Activated naive CD8-positive, alpha-beta T cell treated with anti-CD3 and anti-CD28 coated beads, Interleukin-2, amount 10 ng/mL, durations not matched to agents 7 days and 5 days (primary cell): ENCODE measurements around the gene STRBP. TPM values are rescaled to one million over a fixed set of nuclear protein-coding genes. Genes with fewer than 3 reads are reported as not detected.
A peak's percentile ranks its signal among the peaks of the same experiment; 100 is the strongest.
"Not testable (repeated sequence)": the region's sequence is repeated elsewhere in the genome, so short reads cannot be mapped to it uniquely, and the experiment has no call there.

Experiments
- ATAC-seq: fragments of 150-1000 bp; cut with Tn5 transposase; one replicate; pipeline ENCODE4 v1.10.0; 2021; ENCODE audit warnings: low read depth, moderate library complexity
- POLR2A ChIA-PET: fragments of 350-600 bp; sonication (Branson Sonifier 250); formaldehyde crosslinking; loops from one replicate; lab custom pipeline; 2021; ENCODE audit warnings: antibody characterized with exemption; lab: Charles Lee
- DNase-seq: peaks from one replicate; pipeline ENCODE4 v3.0.0; 2021
- H3K27ac Mint-ChIP-seq: one replicate; pipeline ENCODE4 v1.8.0; 2022; ENCODE audit warnings: mild to moderate bottlenecking, mixed read lengths
- H3K27me3 Mint-ChIP-seq: one replicate; pipeline ENCODE4 v1.8.0; 2022; ENCODE audit warnings: mild to moderate bottlenecking, moderate library complexity, mixed read lengths
- H3K36me3 Mint-ChIP-seq: one replicate; pipeline ENCODE4 v1.8.0; 2021; ENCODE audit warnings: mild to moderate bottlenecking, mixed read lengths
- H3K4me1 Mint-ChIP-seq: one replicate; pipeline ENCODE4 v1.8.0; 2021; ENCODE audit warnings: mixed read lengths
- H3K4me3 Mint-ChIP-seq: one replicate; pipeline ENCODE4 v1.8.0; 2022; ENCODE audit warnings: mild to moderate bottlenecking, moderate library complexity, mixed read lengths
- H3K9me3 Mint-ChIP-seq: one replicate; pipeline ENCODE4 v1.8.0; 2021; ENCODE audit warnings: mixed read lengths
- total RNA-seq, 2 experiments: library from RNA; stranded (reverse); gene quantifications; one replicate each; pipeline ENCODE4 v1.2.3, GENCODE V29; 2021

Gene STRBP
- total RNA-seq, 2 experiments from 2014 or later, result 30.3 to 31.0 TPM

- ATAC-seq (no peak), DNase-seq (no peak)
- POLR2A ChIA-PET, result no interaction called here
- Mint-ChIP-seq H3K9me3 (no peaks in the 10 kb centered on the region), H3K36me3 (no peaks in the 10 kb centered on the region), H3K4me1 (peaks cover 20% of the 10 kb centered on the region), H3K27me3 (peaks cover 3% of the 10 kb centered on the region), H3K27ac (no peak overlapping the region), H3K4me3 (no peak overlapping the region)
These were observed 32.2 kb upstream of the STRBP start for GRCh38 chr9:123300554-123300953.

- no peaks in the 10 kb centered on the region for H3K36me3 Mint-ChIP-seq
- DNase-seq, result no peak
- H3K9me3 Mint-ChIP-seq, result no peaks in the 10 kb centered on the region
- POLR2A ChIA-PET, result interaction anchor here (1.0 kb wide), 1 partner anchor 40 kb away, joined by 3 read pairs; no protein-coding TSS in a partner anchor
- ATAC-seq, result no peak
- no peak overlapping the region for H3K27ac Mint-ChIP-seq
- peaks cover 14% of the 10 kb centered on the region for H3K4me1 Mint-ChIP-seq
- H3K4me3 Mint-ChIP-seq, result no peak overlapping the region
- H3K27me3 Mint-ChIP-seq, result peaks cover 3% of the 10 kb centered on the region
These were observed 31.3 kb upstream of the STRBP start for GRCh38 chr9:123299558-123300126.

GRCh38 chr9:123296174-123296573 lies 27.8 kb upstream of the STRBP start:
- H3K4me3 Mint-ChIP-seq, result no peak overlapping the region
- no peaks in the 10 kb centered on the region for H3K4me1 Mint-ChIP-seq
- H3K36me3 Mint-ChIP-seq, result no peaks in the 10 kb centered on the region
- POLR2A ChIA-PET, result no interaction called here
- no peak for ATAC-seq
- H3K9me3 Mint-ChIP-seq, result no peaks in the 10 kb centered on the region
- peaks cover 5% of the 10 kb centered on the region for H3K27me3 Mint-ChIP-seq
- H3K27ac Mint-ChIP-seq, result no peak overlapping the region
- DNase-seq, result no peak

- POLR2A ChIA-PET, result no interaction called here
- no peaks in the 10 kb centered on the region for H3K36me3 Mint-ChIP-seq
- ATAC-seq (no peak), DNase-seq (no peak)
- no peak overlapping the region for H3K4me3 Mint-ChIP-seq
- H3K9me3 Mint-ChIP-seq, result no peaks in the 10 kb centered on the region
- no peak overlapping the region for H3K27ac Mint-ChIP-seq
- H3K27me3 Mint-ChIP-seq, result peaks cover 12% of the 10 kb centered on the region
- H3K4me1 Mint-ChIP-seq, result no peaks in the 10 kb centered on the region
These were observed 23.4 kb upstream of the STRBP start for GRCh38 chr9:123291736-123292135.

- Mint-ChIP-seq H3K27ac (no peak overlapping the region), H3K27me3 (peaks cover 9% of the 10 kb centered on the region), H3K9me3 (no peaks in the 10 kb centered on the region), H3K36me3 (no peaks in the 10 kb centered on the region), H3K4me3 (no peak overlapping the region), H3K4me1 (no peaks in the 10 kb centered on the region)
- ATAC-seq (no peak), DNase-seq (no peak)
- POLR2A ChIA-PET, result interaction anchor here (0.9 kb wide), 1 partner anchor 12 kb away, joined by 3 read pairs; no protein-coding TSS in a partner anchor
These were observed 22.4 kb upstream of the STRBP start for GRCh38 chr9:123290764-123291163.

GRCh38 chr9:123287639-123288038 lies 19.3 kb upstream of the STRBP start:
- no peak for ATAC-seq

GRCh38 chr9:123286324-123286723 lies 17.9 kb upstream of the STRBP start:
- no peak for ATAC-seq
- no peaks in the 10 kb centered on the region for H3K9me3 Mint-ChIP-seq
- no peak for DNase-seq
- H3K4me1 Mint-ChIP-seq, result no peaks in the 10 kb centered on the region
- no peak overlapping the region for H3K27ac Mint-ChIP-seq
- H3K27me3 Mint-ChIP-seq, result peaks cover 9% of the 10 kb centered on the region
- H3K36me3 Mint-ChIP-seq, result no peaks in the 10 kb centered on the region
- POLR2A ChIA-PET, result no interaction called here
- no peak overlapping the region for H3K4me3 Mint-ChIP-seq

More at GRCh38 chr9:123287639-123288038, 19.3 kb upstream of the STRBP start:
- Mint-ChIP-seq H3K36me3 (no peaks in the 10 kb centered on the region), H3K4me1 (no peaks in the 10 kb centered on the region), H3K4me3 (no peak overlapping the region), H3K27ac (no peak overlapping the region), H3K9me3 (no peaks in the 10 kb centered on the region), H3K27me3 (peaks cover 9% of the 10 kb centered on the region)
- DNase-seq, result no peak
- POLR2A ChIA-PET, result no interaction called here

- DNase-seq, result no peak
- no peaks in the 10 kb centered on the region for H3K36me3 Mint-ChIP-seq
- no peak for ATAC-seq
- H3K4me1 Mint-ChIP-seq, result no peaks in the 10 kb centered on the region
- peaks cover 9% of the 10 kb centered on the region for H3K27me3 Mint-ChIP-seq
- H3K27ac Mint-ChIP-seq, result no peak overlapping the region
- no peak overlapping the region for H3K4me3 Mint-ChIP-seq
- POLR2A ChIA-PET, result no interaction called here
- H3K9me3 Mint-ChIP-seq, result no peaks in the 10 kb centered on the region
These were observed 16.3 kb upstream of the STRBP start for GRCh38 chr9:123284656-123285055.

GRCh38 chr9:123283455-123283854 lies 15.1 kb upstream of the STRBP start:
- no peak for ATAC-seq
- no peak overlapping the region for H3K4me3 Mint-ChIP-seq
- no peak for DNase-seq
- H3K4me1 Mint-ChIP-seq, result peaks cover 7% of the 10 kb centered on the region
- no peak overlapping the region for H3K27ac Mint-ChIP-seq
- H3K36me3 Mint-ChIP-seq, result peaks cover under 1% of the 10 kb centered on the region
- H3K9me3 Mint-ChIP-seq, result peaks cover 5% of the 10 kb centered on the region
- H3K27me3 Mint-ChIP-seq, result peaks cover 5% of the 10 kb centered on the region
- POLR2A ChIA-PET, result no interaction called here

GRCh38 chr9:123283048-123283408 lies 14.6 kb upstream of the STRBP start:
- H3K36me3 Mint-ChIP-seq, result peaks cover 2% of the 10 kb centered on the region
- H3K4me1 Mint-ChIP-seq, result peaks cover 11% of the 10 kb centered on the region
- no peak for DNase-seq
- H3K9me3 Mint-ChIP-seq, result peaks cover 5% of the 10 kb centered on the region
- ATAC-seq, result no peak
- peaks cover 5% of the 10 kb centered on the region for H3K27me3 Mint-ChIP-seq
- no peak overlapping the region for H3K4me3 Mint-ChIP-seq
- POLR2A ChIA-PET, result no interaction called here
- H3K27ac Mint-ChIP-seq, result no peak overlapping the region

GRCh38 chr9:123282362-123283047 lies 14.1 kb upstream of the STRBP start:
- Mint-ChIP-seq H3K36me3 (peaks cover 2% of the 10 kb centered on the region), H3K4me3 (no peak overlapping the region), H3K27ac (no peak overlapping the region), H3K27me3 (peaks cover 5% of the 10 kb centered on the region), H3K9me3 (peaks cover 5% of the 10 kb centered on the region), H3K4me1 (peaks cover 12% of the 10 kb centered on the region)
- no peak for DNase-seq
- POLR2A ChIA-PET, result no interaction called here
- no peak for ATAC-seq

GRCh38 chr9:123281659-123282350 lies 13.4 kb upstream of the STRBP start:
- Mint-ChIP-seq H3K4me3 (no peak overlapping the region), H3K9me3 (peaks cover 5% of the 10 kb centered on the region), H3K36me3 (peaks cover 2% of the 10 kb centered on the region), H3K4me1 (peaks cover 12% of the 10 kb centered on the region), H3K27ac (no peak overlapping the region), H3K27me3 (peaks cover 4% of the 10 kb centered on the region)
- POLR2A ChIA-PET, result no interaction called here
- DNase-seq, result no peak
- no peak for ATAC-seq

- H3K36me3 Mint-ChIP-seq, H3K9me3 Mint-ChIP-seq, ATAC-seq, H3K27me3 Mint-ChIP-seq, H3K27ac Mint-ChIP-seq, DNase-seq: not testable (repeated sequence)
- Mint-ChIP-seq H3K4me3 (peak overlapping the region; percentile 47), H3K4me1 (peaks cover 17% of the 10 kb centered on the region)
- POLR2A ChIA-PET, result interaction anchor here (0.5 kb wide), 1 partner anchor 12 kb away, joined by 3 read pairs; no protein-coding TSS in a partner anchor
These were observed 10.6 kb upstream of the STRBP start for GRCh38 chr9:123278879-123279493.
